HepG2 (cell line): Measurements from ENCODE around the gene CMTM2. TPM values are rescaled to one million over a fixed set of nuclear protein-coding genes. Genes with fewer than 3 reads are reported as not detected.

Experiments used
- ATAC-seq: fragments of 200-7000 bp; cut with Tn5 transposase; 3 replicates; pipeline ENCODE4 v1.9.1; 2020; ENCODE audit warnings: mild to moderate bottlenecking, moderate library complexity
- BruUV-seq: library from RNA; stranded (reverse); fragments of 400-500 nt; replicated peaks from 2 replicates; lab custom pipeline; 2021; lab: Mats Ljungman, UMichigan
- CTCF ChIA-PET: fragments of 300-600 bp; formaldehyde crosslinking; extraction: SDS; loops from one replicate; lab custom pipeline; 2021; ENCODE audit warnings: low total read pairs, inconsistent platforms, low intra/inter-chr PET ratio; lab: Yijun Ruan, JAX
- POLR2A ChIA-PET: fragments of 350-600 bp; sonication (Branson Sonifier 250); formaldehyde crosslinking; loops from one replicate; lab custom pipeline; 2020; ENCODE audit warnings: antibody characterized with exemption, inconsistent platforms; lab: Yijun Ruan, JAX
- DNase-seq: peaks from one replicate; pipeline ENCODE4 v3.0.0-alpha.2; 2015; ENCODE audit warnings: low spot score
- FAIRE-seq: peaks from 3 replicates; lab custom pipeline; 2011; peaks lifted over from hg19 to GRCh38; lab: Jason Lieb, UNC
- H2AFZ ChIP-seq: one replicate; pipeline ENCODE4 v1.6.1; 2011; ENCODE audit warnings: low read length, inconsistent platforms
- H3K27ac ChIP-seq: fragments of 300-600 bp; 3 replicates; pipeline ENCODE4 v1.8.0; 2011; ENCODE audit warnings: mixed run types, mild to moderate bottlenecking, mixed read lengths, low read length, inconsistent platforms; ENCODE audit not compliant: insufficient read depth; ENCODE audit errors: extremely low read length
- H3K27me3 ChIP-seq, 2 experiments: fragments of 200-600 bp in 1 of 2; 2 replicates in 1 of 2; 3 replicates in 1 of 2; pipeline versions ENCODE4 v1.6.0 to v1.8.0; 2011; ENCODE audit warnings: low read length in 2 of 2, mild to moderate bottlenecking in 2 of 2, moderate library complexity in 2 of 2, inconsistent platforms in 1 of 2; ENCODE audit not compliant: insufficient read depth in 2 of 2, control insufficient read depth in 1 of 2
- H3K36me3 ChIP-seq, 2 experiments: fragments of 200-600 bp in 1 of 2; replicated peaks in 1 of 2; 2 replicates in 1 of 2; 3 replicates in 1 of 2; pipeline versions ENCODE4 v1.5.1 to v1.8.0; 2011; ENCODE audit warnings: low read length in 2 of 2, inconsistent platforms in 1 of 2; ENCODE audit not compliant: insufficient read depth in 2 of 2, control insufficient read depth in 1 of 2
- H3K4me1 ChIP-seq: 2 replicates; pipeline ENCODE4 v1.5.1; 2012; ENCODE audit warnings: low read length, inconsistent platforms; ENCODE audit not compliant: insufficient read depth
- H3K4me2 ChIP-seq: 2 replicates; pipeline ENCODE4 v1.6.0; 2011; ENCODE audit warnings: low read depth, low read length, inconsistent platforms
- H3K4me3 ChIP-seq, 3 experiments: fragments of 200-600 bp in 1 of 3; sonication (generic), shearing (Covaris generic) in 1 of 3; replicated peaks in 1 of 3; 2 replicates each; pipeline ENCODE4 v1.5.1; 2011 to 2016; ENCODE audit warnings: low read length in 3 of 3, inconsistent platforms in 2 of 3, low read depth in 2 of 3, mild to moderate bottlenecking in 2 of 3, control low read depth in 1 of 3, mixed read lengths in 1 of 3; ENCODE audit not compliant: insufficient read depth in 1 of 3
- H3K79me2 ChIP-seq: one replicate; pipeline ENCODE4 v1.6.1; 2011; ENCODE audit warnings: low read length, inconsistent platforms; ENCODE audit not compliant: insufficient read depth
- H3K9ac ChIP-seq: 2 replicates; pipeline ENCODE4 v1.6.0; 2011; ENCODE audit warnings: mild to moderate bottlenecking, low read depth, low read length, inconsistent platforms; ENCODE audit not compliant: insufficient read depth
- H3K9me3 ChIP-seq: 2 replicates; pipeline ENCODE4 v1.5.1; 2012; ENCODE audit warnings: mild to moderate bottlenecking, low read length
- H4K20me1 ChIP-seq: 2 replicates; pipeline ENCODE4 v1.6.0; 2011; ENCODE audit warnings: inconsistent platforms, mild to moderate bottlenecking, low read length, moderate library complexity; ENCODE audit not compliant: insufficient read depth
- DR1 ChIP-seq: sonication (generic); formaldehyde crosslinking; IDR thresholded peaks from 2 replicates; pipeline ENCODE4 v1.8.0; 2021; ENCODE audit warnings: mild to moderate bottlenecking, missing genetic modification reagents, inconsistent platforms
- FOXM1 ChIP-seq: sonication (generic); formaldehyde crosslinking; IDR thresholded peaks from 2 replicates; pipeline ENCODE4 v1.5.0; 2020; ENCODE audit warnings: missing genetic modification reagents
- PHF8 ChIP-seq: sonication (generic); formaldehyde crosslinking; IDR thresholded peaks from 2 replicates; pipeline ENCODE4 v1.5.0; 2020; ENCODE audit warnings: missing genetic modification reagents
- TBL1XR1 ChIP-seq: fragments of 150-350 bp; IDR thresholded peaks from 2 replicates; pipeline ENCODE4 v1.6.1; 2014; ENCODE audit warnings: borderline replicate concordance, low read length; ENCODE audit not compliant: partially characterized antibody
- ZBTB1 ChIP-seq: sonication (generic); formaldehyde crosslinking; IDR thresholded peaks from 2 replicates; pipeline ENCODE4 v1.4.0; 2020; ENCODE audit warnings: missing genetic modification reagents, borderline replicate concordance
- ZNF451 ChIP-seq: sonication (generic); formaldehyde crosslinking; IDR thresholded peaks from 2 replicates; pipeline ENCODE4 v1.5.0; 2020; ENCODE audit warnings: mild to moderate bottlenecking, missing genetic modification reagents
- WGBS: methylation state at CpG from one replicate; pipeline ENCODE4 v1.1.6; 2017; ENCODE audit warnings: low lambda C conversion rate; 5-methylcytosine and 5-hydroxymethylcytosine counted together
- in situ Hi-C: cut with HindIII; loops from 2 replicates; pipeline ENCODE4 v1.10.0; 2017; ENCODE audit warnings: low pct_unique_long_range_greater_than_20kb; ENCODE audit not compliant: extremely low pct_ligation_motif_present
- intact Hi-C: fragments of 100-400 bp; cut with micrococcal nuclease; formaldehyde crosslinking; loops from one replicate; pipeline ENCODE4 v1.10.0; 2022; ENCODE audit not compliant: unreplicated experiment
- polyA plus RNA-seq, 8 experiments: library from polyadenylated mRNA; depleted of rRNA in 3 of 8; stranded (reverse) in 7 of 8; unstranded in 1 of 8; fragments of >200 nt; fragmentation: Illumina TruSeq in 4 of 8; extraction: Trizol in 4 of 8; gene quantifications; 2 replicates each; pipeline versions ENCODE4 v1.2.1 to v1.2.3, GENCODE V29; 2011 to 2016; ENCODE audit warnings: low read depth in 4 of 8, missing spikeins in 1 of 8, mixed read lengths in 1 of 8; ENCODE audit not compliant: insufficient read depth in 1 of 8
- total RNA-seq, 5 experiments: library from RNA; depleted of rRNA; stranded (reverse); fragments of >200 nt; fragmentation: Illumina TruSeq; extraction: Trizol; gene quantifications; 2 replicates each; pipeline ENCODE4 v1.2.3, GENCODE V29; 2016; ENCODE audit warnings: low read depth in 1 of 5
- TF ChIP-seq, protein P1 (sequence below): fragments of 450-650 bp; IDR thresholded peaks from 2 replicates; pipeline ENCODE4 v1.6.1; 2017; ENCODE audit warnings: mild to moderate bottlenecking
- TF ChIP-seq, protein P2 (sequence below): sonication (generic); formaldehyde crosslinking; IDR thresholded peaks from 2 replicates; pipeline ENCODE4 v1.4.0; 2020; ENCODE audit warnings: low read depth, mild to moderate bottlenecking, missing genetic modification reagents

CMTM2 gene
- total and polyA plus RNA-seq, 2 of the 13 experiments (the other 11 are each of a cell fraction or from before 2014, with no cell fraction given), result not detected

DNA sequence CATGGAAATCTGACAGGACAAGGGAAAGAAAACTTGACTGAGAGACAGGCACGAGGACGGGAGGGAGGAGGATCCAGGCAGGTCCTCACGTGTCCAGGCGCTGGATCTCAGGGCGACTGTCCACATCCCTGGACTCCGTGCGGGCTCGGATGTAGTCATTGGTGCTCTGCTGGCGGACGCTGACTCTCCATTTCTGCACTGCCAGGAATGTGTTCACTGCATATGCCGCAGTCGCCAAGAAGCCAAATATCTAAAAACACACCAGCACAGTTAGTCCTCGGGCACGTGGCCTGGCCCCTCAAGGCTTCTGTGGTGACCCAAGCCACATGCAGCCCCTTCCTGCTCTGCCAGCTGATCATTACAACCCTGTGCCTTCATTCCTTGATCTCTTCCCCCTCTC lies 42.7 kb downstream of the CMTM2 start (continued):
- TF ChIP-seq ZNF451 (CRISPR knock-in tag), result no peak
- no peak for TF ChIP-seq TBL1XR1
- TF ChIP-seq PHF8 (CRISPR knock-in tag), result no peak
- TF ChIP-seq, protein P1, sequence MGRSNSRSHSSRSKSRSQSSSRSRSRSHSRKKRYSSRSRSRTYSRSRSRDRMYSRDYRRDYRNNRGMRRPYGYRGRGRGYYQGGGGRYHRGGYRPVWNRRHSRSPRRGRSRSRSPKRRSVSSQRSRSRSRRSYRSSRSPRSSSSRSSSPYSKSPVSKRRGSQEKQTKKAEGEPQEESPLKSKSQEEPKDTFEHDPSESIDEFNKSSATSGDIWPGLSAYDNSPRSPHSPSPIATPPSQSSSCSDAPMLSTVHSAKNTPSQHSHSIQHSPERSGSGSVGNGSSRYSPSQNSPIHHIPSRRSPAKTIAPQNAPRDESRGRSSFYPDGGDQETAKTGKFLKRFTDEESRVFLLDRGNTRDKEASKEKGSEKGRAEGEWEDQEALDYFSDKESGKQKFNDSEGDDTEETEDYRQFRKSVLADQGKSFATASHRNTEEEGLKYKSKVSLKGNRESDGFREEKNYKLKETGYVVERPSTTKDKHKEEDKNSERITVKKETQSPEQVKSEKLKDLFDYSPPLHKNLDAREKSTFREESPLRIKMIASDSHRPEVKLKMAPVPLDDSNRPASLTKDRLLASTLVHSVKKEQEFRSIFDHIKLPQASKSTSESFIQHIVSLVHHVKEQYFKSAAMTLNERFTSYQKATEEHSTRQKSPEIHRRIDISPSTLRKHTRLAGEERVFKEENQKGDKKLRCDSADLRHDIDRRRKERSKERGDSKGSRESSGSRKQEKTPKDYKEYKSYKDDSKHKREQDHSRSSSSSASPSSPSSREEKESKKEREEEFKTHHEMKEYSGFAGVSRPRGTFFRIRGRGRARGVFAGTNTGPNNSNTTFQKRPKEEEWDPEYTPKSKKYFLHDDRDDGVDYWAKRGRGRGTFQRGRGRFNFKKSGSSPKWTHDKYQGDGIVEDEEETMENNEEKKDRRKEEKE, result no peak
- TF ChIP-seq ZBTB1 (CRISPR knock-in tag), result no peak
- TF ChIP-seq, protein P2, sequence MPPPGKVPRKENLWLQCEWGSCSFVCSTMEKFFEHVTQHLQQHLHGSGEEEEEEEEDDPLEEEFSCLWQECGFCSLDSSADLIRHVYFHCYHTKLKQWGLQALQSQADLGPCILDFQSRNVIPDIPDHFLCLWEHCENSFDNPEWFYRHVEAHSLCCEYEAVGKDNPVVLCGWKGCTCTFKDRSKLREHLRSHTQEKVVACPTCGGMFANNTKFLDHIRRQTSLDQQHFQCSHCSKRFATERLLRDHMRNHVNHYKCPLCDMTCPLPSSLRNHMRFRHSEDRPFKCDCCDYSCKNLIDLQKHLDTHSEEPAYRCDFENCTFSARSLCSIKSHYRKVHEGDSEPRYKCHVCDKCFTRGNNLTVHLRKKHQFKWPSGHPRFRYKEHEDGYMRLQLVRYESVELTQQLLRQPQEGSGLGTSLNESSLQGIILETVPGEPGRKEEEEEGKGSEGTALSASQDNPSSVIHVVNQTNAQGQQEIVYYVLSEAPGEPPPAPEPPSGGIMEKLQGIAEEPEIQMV (CRISPR knock-in tag), result no peak

DNA sequence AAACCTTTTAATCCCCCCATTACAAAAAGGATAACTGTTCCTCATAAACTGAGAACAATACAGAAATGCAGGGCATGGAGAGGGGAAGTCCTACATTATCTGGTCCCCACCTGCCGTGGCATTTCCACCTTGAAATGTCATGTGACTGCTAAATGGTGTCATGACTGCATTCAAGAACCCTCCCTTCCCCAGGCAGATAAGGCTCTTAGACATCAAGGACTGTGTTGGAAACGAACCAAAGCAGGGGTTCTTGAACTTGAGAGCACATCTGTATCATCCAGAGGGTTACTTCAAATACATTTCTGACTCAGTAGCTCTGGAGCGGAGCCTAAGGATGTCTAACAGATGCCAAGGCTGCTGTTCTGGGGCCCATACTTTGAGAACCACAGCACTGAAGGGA lies 43.6 kb downstream of the CMTM2 start:
- no peaks in the 10 kb centered on the region for H3K9me3 ChIP-seq
- no peak for FAIRE-seq
- no peak overlapping the region for H2AFZ ChIP-seq
- H3K79me2 ChIP-seq, result no peaks in the 10 kb centered on the region
- no peak overlapping the region for H3K27ac ChIP-seq
- 97% methylated on average over 3 of the region's 3 CpGs for WGBS
- H4K20me1 ChIP-seq, result no peaks in the 10 kb centered on the region
- in situ Hi-C loops, result no loop called here
- H3K27me3 ChIP-seq, result no peaks in the 10 kb centered on the region
- no peak for DNase-seq
- no peak for ATAC-seq
- BruUV-seq, result no TSS peak
- H3K36me3 ChIP-seq, result peaks cover 2 to 16% of the 10 kb centered on the region in 2 experiments; a peak in 3 of 5 replicates
- H3K4me1 ChIP-seq, result peaks cover 12% of the 10 kb centered on the region
- TF ChIP-seq FOXM1 (CRISPR knock-in tag) (no peak), DR1 (CRISPR knock-in tag) (no peak)
- H3K9ac ChIP-seq, result no peak overlapping the region
- intact Hi-C loops, result no loop called here
- POLR2A ChIA-PET, result no interaction called here
- CTCF ChIA-PET, result no interaction called here
- H3K4me3 ChIP-seq, result no peak overlapping the region
- no peak overlapping the region for H3K4me2 ChIP-seq
